Parietal lobe (tissue), 1 donor: ENCODE data around the gene CCL2. TPM values are rescaled to one million over a fixed set of nuclear protein-coding genes. Genes with fewer than 3 reads are reported as not detected.

ENCODE experiments used
- total RNA-seq: library from RNA; depleted of rRNA; stranded (reverse); fragments of >200 nt; gene quantifications from one replicate; pipeline ENCODE4 v1.2.3, GENCODE V29; 2014

The CCL2 gene
- 0.94 TPM for total RNA-seq

DNA sequence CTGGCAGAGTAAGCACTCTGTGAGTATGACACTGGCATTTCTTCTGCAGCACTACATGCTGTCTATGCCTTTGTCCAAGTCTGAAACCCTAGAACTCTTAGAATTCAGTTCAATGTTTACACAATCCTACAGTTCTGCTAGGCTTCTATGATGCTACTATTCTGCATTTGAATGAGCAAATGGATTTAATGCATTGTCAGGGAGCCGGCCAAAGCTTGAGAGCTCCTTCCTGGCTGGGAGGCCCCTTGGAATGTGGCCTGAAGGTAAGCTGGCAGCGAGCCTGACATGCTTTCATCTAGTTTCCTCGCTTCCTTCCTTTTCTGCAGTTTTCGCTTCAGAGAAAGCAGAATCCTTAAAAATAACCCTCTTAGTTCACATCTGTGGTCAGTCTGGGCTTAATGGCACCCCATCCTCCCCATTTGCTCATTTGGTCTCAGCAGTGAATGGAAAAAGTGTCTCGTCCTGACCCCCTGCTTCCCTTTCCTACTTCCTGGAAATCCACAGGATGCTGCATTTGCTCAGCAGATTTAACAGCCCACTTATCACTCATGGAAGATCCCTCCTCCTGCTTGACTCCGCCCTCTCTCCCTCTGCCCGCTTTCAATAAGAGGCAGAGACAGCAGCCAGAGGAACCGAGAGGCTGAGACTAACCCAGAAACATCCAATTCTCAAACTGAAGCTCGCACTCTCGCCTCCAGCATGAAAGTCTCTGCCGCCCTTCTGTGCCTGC lies at the start of gene CCL2:
Gene CCL2, plus strand, starts transcription at position 635 of the 730 bp plus-strand sequence. Its CDS starts 65 bp downstream, at position 700.

DNA sequence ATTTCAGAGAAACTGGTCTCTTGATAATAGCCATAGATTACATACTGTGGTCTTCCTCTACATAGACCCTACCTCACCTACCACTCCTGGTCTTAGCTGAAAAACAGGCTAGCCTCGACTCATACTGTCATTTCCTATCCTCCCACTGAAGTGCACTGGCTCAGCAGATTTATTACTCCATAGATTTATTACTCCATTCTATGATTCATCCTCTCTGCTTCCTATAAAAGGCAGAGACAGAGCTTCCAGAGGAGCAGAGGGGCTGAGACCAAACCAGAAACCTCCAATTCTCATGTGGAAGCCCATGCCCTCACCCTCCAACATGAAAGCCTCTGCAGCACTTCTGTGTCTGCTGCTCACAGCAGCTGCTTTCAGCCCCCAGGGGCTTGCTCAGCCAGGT lies 14.9 kb downstream of the CCL2 start, which contains the start of gene CCL7:
Gene CCL7, plus strand, starts transcription at position 253 of the 400 bp plus-strand sequence. Its CDS starts 70 bp downstream, at position 323.

DNA sequence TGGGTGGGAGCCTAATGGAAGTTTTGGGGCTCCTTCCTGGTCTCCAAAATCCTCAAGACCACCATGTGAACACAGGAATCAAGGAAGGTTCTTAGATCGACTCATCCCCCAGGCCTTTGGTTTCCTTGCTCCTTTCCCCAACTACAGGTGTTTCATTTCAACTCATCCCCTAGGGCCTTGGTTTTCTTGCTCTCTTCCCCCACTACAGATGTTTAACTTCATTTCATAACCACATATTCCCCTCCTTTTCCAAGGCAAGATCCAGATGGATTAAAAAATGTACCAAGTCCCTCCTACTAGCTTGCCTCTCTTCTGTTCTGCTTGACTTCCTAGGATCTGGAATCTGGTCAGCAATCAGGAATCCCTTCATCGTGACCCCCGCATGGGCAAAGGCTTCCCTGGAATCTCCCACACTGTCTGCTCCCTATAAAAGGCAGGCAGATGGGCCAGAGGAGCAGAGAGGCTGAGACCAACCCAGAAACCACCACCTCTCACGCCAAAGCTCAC lies 30.3 kb downstream of the CCL2 start, which contains the start of gene CCL11:
Gene CCL11, plus strand, starts transcription at position 457 of the 507 bp plus-strand sequence. CDS start 67 bp downstream, outside the sequence.

Other genes starting within 250 kb of the CCL2 start
- not detected for gene CCL7, start 14.9 kb downstream of the CCL2 start, total RNA-seq
- not detected for gene CCL11, start 30.5 kb downstream of the CCL2 start, total RNA-seq
- not detected for gene CCL8, start 64.2 kb downstream of the CCL2 start, total RNA-seq
- not detected for gene CCL13, start 101.2 kb downstream of the CCL2 start, total RNA-seq
- not detected for gene CCL1, start 107.9 kb downstream of the CCL2 start, total RNA-seq